Pulmonary artery endothelial cell (primary cell): ENCODE measurements around the gene ZNF689. TPM values are rescaled to one million over a fixed set of nuclear protein-coding genes. Genes with fewer than 3 reads are reported as not detected.
"Not testable (repeated sequence)": the region's sequence is repeated elsewhere in the genome, so short reads cannot be mapped to it uniquely, and the experiment has no call there.

ENCODE experiments used
- DNase-seq: peaks from one replicate; pipeline ENCODE4 v3.0.0-alpha.2; 2011; ENCODE audit warnings: low read depth, low spot score
- total RNA-seq: library from RNA; depleted of rRNA; stranded (reverse); fragments of >200 nt; gene quantifications from 2 replicates; pipeline ENCODE4 v1.2.3, GENCODE V29; 2014

The ZNF689 gene
- total RNA-seq, 1 donor from 2014 or later: 4.3 TPM

GRCh38 chr16:30637139-30637538 is 26.9 kb upstream of the ZNF689 start:
- not testable (repeated sequence) for DNase-seq

- DNase-seq: no peak
These were observed 26.4 kb upstream of the ZNF689 start for GRCh38 chr16:30636599-30636998.

GRCh38 chr16:30633526-30633925 is 23.3 kb upstream of the ZNF689 start:
- no peak for DNase-seq

- not testable (repeated sequence) for DNase-seq
These were observed 22.3 kb upstream of the ZNF689 start for GRCh38 chr16:30632454-30632853.

- DNase-seq: no peak
These were observed 18.7 kb upstream of the ZNF689 start for GRCh38 chr16:30628628-30629540.

GRCh38 chr16:30626236-30626635 is 16.0 kb upstream of the ZNF689 start:
- no peak for DNase-seq

GRCh38 chr16:30623536-30624283 is 13.5 kb upstream of the ZNF689 start:
- DNase-seq: no peak

GRCh38 chr16:30622455-30623032 is 12.4 kb upstream of the ZNF689 start:
- no peak for DNase-seq

- DNase-seq: no peak
These were observed 11.6 kb upstream of the ZNF689 start for GRCh38 chr16:30621765-30622164.

GRCh38 chr16:30620169-30620568 is 10.0 kb upstream of the ZNF689 start:
- no peak for DNase-seq

GRCh38 chr16:30619638-30620037 is 9.4 kb upstream of the ZNF689 start:
- DNase-seq: no peak

GRCh38 chr16:30619202-30619601 is 9.0 kb upstream of the ZNF689 start:
- DNase-seq: no peak

GRCh38 chr16:30615358-30616091 is 5.3 kb upstream of the ZNF689 start:
- DNase-seq: no peak

- no peak for DNase-seq
These were observed 925 bp downstream of the ZNF689 start for GRCh38 chr16:30609002-30609925.

- no peak for DNase-seq
These were observed 4.2 kb downstream of the ZNF689 start for GRCh38 chr16:30606004-30606403.

- no peak for DNase-seq
These were observed 5.0 kb downstream of the ZNF689 start for GRCh38 chr16:30605158-30605557.

GRCh38 chr16:30604316-30604947 is 5.8 kb downstream of the ZNF689 start:
- DNase-seq: no peak

- no peak for DNase-seq
These were observed 6.3 kb downstream of the ZNF689 start for GRCh38 chr16:30603945-30604315.

GRCh38 chr16:30602616-30603277 is 7.4 kb downstream of the ZNF689 start:
- no peak for DNase-seq
